ENCODE measurements around the gene ATR. TPM values are rescaled to one million over a fixed set of nuclear protein-coding genes. Genes with fewer than 3 reads are reported as not detected.

Gene ATR
- polyA plus RNA-seq, 1 donor (not counting 4 experiments of a cell fraction or from before 2014, with no cell fraction given) = 30.8 TPM

- no peak overlapping the region for H3K4me3 ChIP-seq (ENCODE audit: control insufficient read depth in 2 of 3, extremely low read depth in 1 of 3, insufficient read depth in 2 of 3, low read depth in 1 of 3, low read length in 3 of 3)
- peaks cover 2 to 13% of the 10 kb centered on the region in 2 experiments for H3K36me3 ChIP-seq (ENCODE audit: control insufficient read depth in 2 of 2, extremely low read depth in 1 of 2, insufficient read depth in 2 of 2, low read length in 2 of 2)
- no peaks in the 10 kb centered on the region for H3K27me3 ChIP-seq (ENCODE audit: control insufficient read depth, extremely low read depth, insufficient read depth, low read length)
- DNase-seq (ENCODE audit: low read depth, low spot score) (no peak), FAIRE-seq (no peak)
- no peak overlapping the region for H3K9ac ChIP-seq (ENCODE audit: control insufficient read depth, extremely low read depth, insufficient read depth, low read length)
- no peaks in the 10 kb centered on the region for H3K4me1 ChIP-seq (ENCODE audit: control insufficient read depth, extremely low read depth, insufficient read depth, low read length)
- H3K9me3 ChIP-seq (ENCODE audit: control insufficient read depth, low read depth, low read length) = no peaks in the 10 kb centered on the region
- dilution Hi-C loops (cut with MboI; ENCODE audit: extremely low pct_ligation_motif_present, low sequenced_read_pairs) = no loop called here
- no peaks in the 10 kb centered on the region for H3K9me1 ChIP-seq (ENCODE audit: control insufficient read depth, extremely low read depth, insufficient read depth, low read length)
- no peak overlapping the region for H3K4me2 ChIP-seq (ENCODE audit: control insufficient read depth, extremely low read depth, insufficient read depth, low read depth, low read length)
- no peak overlapping the region for H2AFZ ChIP-seq (ENCODE audit: control insufficient read depth, low read length)
- peaks cover 22% of the 10 kb centered on the region for H3K79me2 ChIP-seq (ENCODE audit: control insufficient read depth, insufficient read depth, low read length)
- H3K27ac ChIP-seq (ENCODE audit: control insufficient read depth, insufficient read depth, low read length) = no peak overlapping the region
- no peaks in the 10 kb centered on the region for H4K20me1 ChIP-seq (ENCODE audit: control insufficient read depth, extremely low read depth, insufficient read depth, low read length)
- TF ChIP-seq EZH2 (IDR thresholded peaks at IDR 0.05; ENCODE audit: low read length) (no peak), CTCF (optimal IDR thresholded peaks at IDR 0.05 in 1 of 3, IDR thresholded peaks at IDR 0.05 in 1 of 3, conservative IDR thresholded peaks at IDR 0.05 in 1 of 3; ENCODE audit: extremely low read depth in 1 of 3, insufficient read depth in 2 of 3, low read length in 3 of 3) (no peak)
Measured at GRCh38 chr3:142568393-142569017, 10.0 kb downstream of the ATR start.

DNA sequence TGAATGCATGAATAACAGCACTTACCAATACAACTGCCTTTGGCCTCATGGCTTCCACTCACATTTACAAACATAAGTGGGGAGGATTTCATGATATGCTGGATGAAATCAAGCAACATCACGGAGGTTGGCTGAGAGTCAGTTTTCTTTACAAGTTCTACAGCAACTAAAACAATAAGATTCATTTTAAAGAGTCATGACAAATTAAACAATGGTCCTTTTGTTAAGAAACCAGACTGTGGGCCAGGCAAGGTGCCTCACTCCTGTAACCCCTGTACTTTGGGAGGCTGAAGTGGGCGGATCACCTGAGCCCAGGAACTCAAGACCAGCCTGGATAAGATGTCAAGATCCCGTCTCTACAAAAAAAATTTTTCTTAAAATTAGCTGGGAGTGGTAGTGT, 12.4 kb downstream of the ATR start:
- Histone ChIP-seq H3K27me3 (ENCODE audit: control insufficient read depth, extremely low read depth, insufficient read depth, low read length) (no peaks in the 10 kb centered on the region), H3K4me1 (ENCODE audit: control insufficient read depth, extremely low read depth, insufficient read depth, low read length) (no peaks in the 10 kb centered on the region), H2AFZ (ENCODE audit: control insufficient read depth, low read length) (no peak overlapping the region), H3K4me3 (ENCODE audit: control insufficient read depth in 2 of 3, extremely low read depth in 1 of 3, insufficient read depth in 2 of 3, low read depth in 1 of 3, low read length in 3 of 3) (no peak overlapping the region), H3K9ac (ENCODE audit: control insufficient read depth, extremely low read depth, insufficient read depth, low read length) (no peak overlapping the region), H3K9me3 (ENCODE audit: control insufficient read depth, low read depth, low read length) (no peaks in the 10 kb centered on the region), H3K79me2 (ENCODE audit: control insufficient read depth, insufficient read depth, low read length) (peaks cover 12% of the 10 kb centered on the region), H3K4me2 (ENCODE audit: control insufficient read depth, extremely low read depth, insufficient read depth, low read depth, low read length) (no peak overlapping the region), H3K9me1 (ENCODE audit: control insufficient read depth, extremely low read depth, insufficient read depth, low read length) (no peaks in the 10 kb centered on the region), H4K20me1 (ENCODE audit: control insufficient read depth, extremely low read depth, insufficient read depth, low read length) (no peaks in the 10 kb centered on the region), H3K36me3 (ENCODE audit: control insufficient read depth in 2 of 2, extremely low read depth in 1 of 2, insufficient read depth in 2 of 2, low read length in 2 of 2) (peaks cover 2 to 19% of the 10 kb centered on the region in 2 experiments), H3K27ac (ENCODE audit: control insufficient read depth, insufficient read depth, low read length) (no peak overlapping the region)
- FAIRE-seq (no peak), DNase-seq (ENCODE audit: low read depth, low spot score) (no peak)
- dilution Hi-C loops (cut with MboI; ENCODE audit: extremely low pct_ligation_motif_present, low sequenced_read_pairs) = no loop called here
- TF ChIP-seq EZH2 (IDR thresholded peaks at IDR 0.05; ENCODE audit: low read length) (no peak), CTCF (optimal IDR thresholded peaks at IDR 0.05 in 1 of 3, IDR thresholded peaks at IDR 0.05 in 1 of 3, conservative IDR thresholded peaks at IDR 0.05 in 1 of 3; ENCODE audit: extremely low read depth in 1 of 3, insufficient read depth in 2 of 3, low read length in 3 of 3) (no peak)
